GM21423 (cell line): Measurements from ENCODE around the gene HOXA4.

Experiments used
- ATAC-seq: cut with Tn5 transposase; IDR thresholded peaks from one replicate; pipeline ENCODE4 v1.9.1; 2021; ENCODE audit warnings: mild to moderate bottlenecking, moderate library complexity; ENCODE audit not compliant: unreplicated experiment

The HOXA4 gene

GRCh38 chr7:27147199-27148030 lies 16.9 kb upstream of the HOXA4 start, which contains the start of gene HOXA6:
Gene HOXA6 (minus strand): TSS chr7:27147774. CDS start chr7:27147749, 25 bp downstream.
- no peak for ATAC-seq

- ATAC-seq = no peak
These were observed 16.1 kb upstream of the HOXA4 start for GRCh38 chr7:27146491-27147198.

- ATAC-seq = no peak
These were observed 15.4 kb upstream of the HOXA4 start for GRCh38 chr7:27145914-27146412.

- ATAC-seq = no peak
These were observed 14.8 kb upstream of the HOXA4 start for GRCh38 chr7:27145165-27145913.

- no peak for ATAC-seq
These were observed 14.2 kb upstream of the HOXA4 start for GRCh38 chr7:27144781-27145164.

- no peak for ATAC-seq
These were observed 13.6 kb upstream of the HOXA4 start for GRCh38 chr7:27143950-27144780.

GRCh38 chr7:27143023-27143949 lies 12.7 kb upstream of the HOXA4 start, which contains the start of gene HOXA5:
Gene HOXA5 (minus strand): TSS chr7:27143681. CDS start chr7:27143607, 74 bp downstream.
- no peak for ATAC-seq

GRCh38 chr7:27142580-27143022 lies 12.0 kb upstream of the HOXA4 start:
- no peak for ATAC-seq

- no peak for ATAC-seq
These were observed 11.5 kb upstream of the HOXA4 start for GRCh38 chr7:27141923-27142579.

- ATAC-seq = no peak
These were observed 10.8 kb upstream of the HOXA4 start for GRCh38 chr7:27141137-27141922.

- no peak for ATAC-seq
These were observed 9.7 kb upstream of the HOXA4 start for GRCh38 chr7:27140126-27140857.

- no peak for ATAC-seq
These were observed 9.0 kb upstream of the HOXA4 start for GRCh38 chr7:27139334-27140125.

GRCh38 chr7:27138985-27139333 lies 8.4 kb upstream of the HOXA4 start:
- no peak for ATAC-seq

- ATAC-seq = no peak
These were observed 7.9 kb upstream of the HOXA4 start for GRCh38 chr7:27138472-27138871.

GRCh38 chr7:27137640-27138315 lies 7.2 kb upstream of the HOXA4 start:
- no peak for ATAC-seq

GRCh38 chr7:27134392-27134791 lies 3.8 kb upstream of the HOXA4 start:
- ATAC-seq = no peak
